HEK293 (cell line): Measurements from ENCODE around the gene TP53AIP1.
A peak's percentile ranks its signal among the peaks of the same experiment; 100 is the strongest.

ENCODE experiments used
- CTCF ChIA-PET: fragments of 350-600 bp; formaldehyde crosslinking; extraction: SDS; loops from one replicate; lab custom pipeline; 2021; ENCODE audit warnings: antibody characterized with exemption; lab: Yijun Ruan, JAX
- POLR2A ChIA-PET: fragments of 300-600 bp; formaldehyde crosslinking; extraction: SDS; loops from one replicate; lab custom pipeline; 2020; ENCODE audit warnings: antibody characterized with exemption, inconsistent platforms; lab: Yijun Ruan, JAX
- H3K27ac ChIP-seq: fragments of 200-500 bp; sonication (Bioruptor generic); 2 replicates; pipeline ENCODE4 v1.5.1; 2014; ENCODE audit warnings: low read depth, low read length, control low read depth, inconsistent platforms; ENCODE audit errors: extremely low read depth
- H3K36me3 ChIP-seq, 2 experiments: fragments of 200-500 bp in 1 of 2; sonication (Bioruptor generic) in 1 of 2; 1 replicate in 1 of 2; 2 replicates in 1 of 2; pipeline ENCODE4 v1.5.1; 2014 to 2017; ENCODE audit warnings: inconsistent platforms in 2 of 2, low read length in 2 of 2; ENCODE audit not compliant: control insufficient read depth in 2 of 2, insufficient read depth in 1 of 2
- H3K4me1 ChIP-seq: fragments of 200-500 bp; sonication (Bioruptor generic); 2 replicates; pipeline ENCODE4 v1.5.1; 2014; ENCODE audit warnings: mild to moderate bottlenecking, low read length, inconsistent platforms; ENCODE audit not compliant: control insufficient read depth, insufficient read depth
- H3K4me3 ChIP-seq: 2 replicates; pipeline ENCODE4 v1.5.1; 2011; ENCODE audit warnings: low read depth, mild to moderate bottlenecking, control low read depth, low read length, moderate library complexity
- H3K9me3 ChIP-seq: fragments of 200-500 bp; sonication (Bioruptor generic); 2 replicates; pipeline ENCODE4 v1.5.1; 2014; ENCODE audit warnings: low read depth, low read length, inconsistent platforms; ENCODE audit not compliant: control insufficient read depth, insufficient read depth
- BCL11B ChIP-seq: fragments of 450-650 bp; formaldehyde crosslinking; IDR thresholded peaks from 2 replicates; pipeline ENCODE4 v1.5.1; 2016; ENCODE audit warnings: low read depth, missing biosample characterization, missing genetic modification characterization
- EGR2 ChIP-seq: fragments of 450-650 bp; formaldehyde crosslinking; IDR thresholded peaks from 2 replicates; pipeline ENCODE4 v1.5.1; 2016; ENCODE audit warnings: low read depth, missing biosample characterization, missing genetic modification characterization
- HOXC10 ChIP-seq: sonication (generic); formaldehyde crosslinking; IDR thresholded peaks from 2 replicates; pipeline ENCODE4 v1.8.1; 2023; ENCODE audit warnings: mild to moderate bottlenecking, missing genetic modification reagents
- MZF1 ChIP-seq: fragments of 450-650 bp; formaldehyde crosslinking; IDR thresholded peaks from 2 replicates; pipeline ENCODE4 v1.5.1; 2017; ENCODE audit warnings: missing biosample characterization, missing genetic modification characterization, borderline replicate concordance
- OSR2 ChIP-seq: fragments of 450-650 bp; formaldehyde crosslinking; IDR thresholded peaks from 2 replicates; pipeline ENCODE4 v1.5.1; 2016; ENCODE audit warnings: missing biosample characterization, missing genetic modification characterization
- WT1 ChIP-seq: fragments of 450-650 bp; formaldehyde crosslinking; IDR thresholded peaks from 2 replicates; pipeline ENCODE4 v1.5.1; 2016; ENCODE audit warnings: missing biosample characterization, missing genetic modification characterization
- ZBTB17 ChIP-seq: fragments of 450-650 bp; formaldehyde crosslinking; IDR thresholded peaks from 2 replicates; pipeline ENCODE4 v1.5.1; 2016; ENCODE audit warnings: missing biosample characterization, missing genetic modification characterization
- ZBTB20 ChIP-seq: fragments of 450-650 bp; formaldehyde crosslinking; IDR thresholded peaks from 2 replicates; pipeline ENCODE4 v1.5.1; 2016; ENCODE audit warnings: missing biosample characterization, missing genetic modification characterization
- ZEB2 ChIP-seq: fragments of 450-650 bp; formaldehyde crosslinking; IDR thresholded peaks from 2 replicates; pipeline ENCODE4 v1.5.1; 2016; ENCODE audit warnings: missing biosample characterization, missing genetic modification characterization
- ZFHX2 ChIP-seq: fragments of 450-650 bp; formaldehyde crosslinking; conservative IDR thresholded peaks from 2 replicates; pipeline ENCODE4 v1.5.1; 2016; ENCODE audit warnings: missing biosample characterization, missing genetic modification characterization
- ZIC2 ChIP-seq: fragments of 450-650 bp; formaldehyde crosslinking; IDR thresholded peaks from 2 replicates; pipeline ENCODE4 v1.5.1; 2016; ENCODE audit warnings: missing biosample characterization, missing genetic modification characterization
- ZNF223 ChIP-seq: fragments of 450-650 bp; formaldehyde crosslinking; IDR thresholded peaks from 2 replicates; pipeline ENCODE4 v1.5.1; 2016; ENCODE audit warnings: missing biosample characterization, missing genetic modification characterization
- ZNF239 ChIP-seq: fragments of 450-650 bp; formaldehyde crosslinking; IDR thresholded peaks from 2 replicates; pipeline ENCODE4 v1.5.1; 2016; ENCODE audit warnings: missing biosample characterization, missing genetic modification characterization
- ZNF449 ChIP-seq: fragments of 450-650 bp; formaldehyde crosslinking; IDR thresholded peaks from 2 replicates; pipeline ENCODE4 v1.5.1; 2017; ENCODE audit warnings: missing biosample characterization, mild to moderate bottlenecking, missing genetic modification characterization, moderate library complexity
- ZNF473 ChIP-seq: fragments of 450-650 bp; formaldehyde crosslinking; IDR thresholded peaks from 2 replicates; pipeline ENCODE4 v1.5.1; 2017; ENCODE audit warnings: missing biosample characterization, missing genetic modification characterization
- ZNF549 ChIP-seq: fragments of 450-650 bp; IDR thresholded peaks from 2 replicates; pipeline ENCODE4 v1.5.1; 2018; ENCODE audit warnings: missing biosample characterization, missing genetic modification characterization, mild to moderate bottlenecking, inconsistent platforms, moderate library complexity
- ZNF555 ChIP-seq: fragments of 450-650 bp; formaldehyde crosslinking; conservative IDR thresholded peaks from 2 replicates; pipeline ENCODE4 v1.5.1; 2017; ENCODE audit warnings: missing biosample characterization, mild to moderate bottlenecking, missing genetic modification characterization, inconsistent platforms
- ZNF558 ChIP-seq: fragments of 450-650 bp; formaldehyde crosslinking; IDR thresholded peaks from 2 replicates; pipeline ENCODE4 v1.5.1; 2016; ENCODE audit warnings: missing biosample characterization, missing genetic modification characterization
- ZNF701 ChIP-seq: fragments of 450-650 bp; formaldehyde crosslinking; IDR thresholded peaks from 2 replicates; pipeline ENCODE4 v1.5.1; 2016; ENCODE audit warnings: missing biosample characterization, missing genetic modification characterization
- ZNF707 ChIP-seq: fragments of 450-650 bp; formaldehyde crosslinking; IDR thresholded peaks from 2 replicates; pipeline ENCODE4 v1.5.1; 2016; ENCODE audit warnings: missing biosample characterization, missing genetic modification characterization
- ZNF777 ChIP-seq: fragments of 450-650 bp; formaldehyde crosslinking; IDR thresholded peaks from 2 replicates; pipeline ENCODE4 v1.5.1; 2017; ENCODE audit warnings: missing biosample characterization, missing genetic modification characterization, borderline replicate concordance
- ZNF785 ChIP-seq: fragments of 450-650 bp; formaldehyde crosslinking; IDR thresholded peaks from 2 replicates; pipeline ENCODE4 v1.5.1; 2016; ENCODE audit warnings: missing biosample characterization, missing genetic modification characterization
- TF ChIP-seq, protein P1 (sequence below): fragments of 450-650 bp; formaldehyde crosslinking; optimal IDR thresholded peaks from 2 replicates; pipeline ENCODE3; 2016; ENCODE audit warnings: missing biosample characterization, mild to moderate bottlenecking, missing genetic modification characterization
- TF ChIP-seq, protein P2 (sequence below): fragments of 450-650 bp; formaldehyde crosslinking; IDR thresholded peaks from 2 replicates; pipeline ENCODE4 v1.5.1; 2016; ENCODE audit warnings: missing biosample characterization, missing genetic modification characterization
- TF ChIP-seq, protein P3 (sequence below): fragments of 450-650 bp; formaldehyde crosslinking; IDR thresholded peaks from 2 replicates; pipeline ENCODE4 v1.5.1; 2016; ENCODE audit warnings: missing biosample characterization, missing genetic modification characterization
- TF ChIP-seq, protein P4 (sequence below): fragments of 450-650 bp; formaldehyde crosslinking; IDR thresholded peaks from 2 replicates; pipeline ENCODE4 v1.5.1; 2017; ENCODE audit warnings: missing biosample characterization, missing genetic modification characterization

The TP53AIP1 gene

DNA sequence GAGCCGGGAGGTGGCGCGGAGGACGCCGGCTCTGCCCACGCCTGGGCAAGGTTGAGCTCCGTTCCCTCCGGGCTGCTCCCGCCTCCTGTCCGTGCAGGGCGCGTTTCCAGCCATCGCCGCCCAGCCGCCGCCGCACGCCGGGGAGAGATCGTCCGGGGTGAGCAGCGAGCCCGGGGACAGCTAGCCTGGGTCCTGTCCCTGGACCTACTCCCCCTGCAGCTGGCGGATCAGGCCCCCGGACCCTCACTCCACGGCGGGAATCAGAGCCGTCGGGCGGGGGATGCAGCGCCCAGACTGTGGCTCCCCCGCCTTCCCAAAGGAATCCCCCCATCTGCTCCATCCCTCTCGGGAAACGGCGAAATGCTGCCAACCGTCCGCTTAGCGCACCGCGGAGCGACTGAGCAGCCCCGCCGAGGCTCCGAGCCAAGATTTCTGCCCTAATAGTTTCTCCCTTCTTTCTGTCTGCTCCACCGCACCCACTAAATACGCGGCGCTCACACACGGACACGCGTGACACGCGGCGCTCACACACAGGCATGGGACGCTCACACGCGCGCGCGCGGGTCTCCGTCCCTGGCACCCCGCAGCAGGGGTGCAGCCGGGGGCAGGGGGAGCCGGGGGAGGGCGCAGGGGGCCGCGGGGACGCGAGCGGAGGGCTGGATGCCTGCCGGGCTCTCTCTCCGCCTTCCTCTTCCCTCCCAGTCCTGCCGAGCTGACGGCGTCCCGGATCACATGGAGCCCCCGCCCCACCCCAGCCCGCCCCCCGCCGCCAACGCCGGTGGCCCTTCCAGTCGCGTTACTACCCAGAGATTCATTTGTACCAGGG, 51.9 kb downstream of the TP53AIP1 start, which contains the start of gene KCNJ5 (continued):
- TF ChIP-seq, protein P1, sequence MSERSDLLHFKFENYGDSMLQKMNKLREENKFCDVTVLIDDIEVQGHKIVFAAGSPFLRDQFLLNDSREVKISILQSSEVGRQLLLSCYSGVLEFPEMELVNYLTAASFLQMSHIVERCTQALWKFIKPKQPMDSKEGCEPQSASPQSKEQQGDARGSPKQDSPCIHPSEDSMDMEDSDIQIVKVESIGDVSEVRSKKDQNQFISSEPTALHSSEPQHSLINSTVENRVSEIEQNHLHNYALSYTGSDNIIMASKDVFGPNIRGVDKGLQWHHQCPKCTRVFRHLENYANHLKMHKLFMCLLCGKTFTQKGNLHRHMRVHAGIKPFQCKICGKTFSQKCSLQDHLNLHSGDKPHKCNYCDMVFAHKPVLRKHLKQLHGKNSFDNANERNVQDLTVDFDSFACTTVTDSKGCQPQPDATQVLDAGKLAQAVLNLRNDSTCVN (tag by site-specific recombination): peak; percentile 71
- TF ChIP-seq ZIC2 (tag by site-specific recombination) (0 out of 2 replicates have a peak, but pooled peaks have one; percentile 26), EGR2 (peak; percentile 53; the same call in 1 of the 2 replicates), ZNF777 (tag by site-specific recombination) (peak; percentile 81; the same call in 1 of the 2 replicates), ZEB2 (tag by site-specific recombination) (0 out of 2 replicates have a peak, but pooled peaks have one; percentile 26), ZNF555 (tag by site-specific recombination) (no peak), OSR2 (no peak), BCL11B (tag by site-specific recombination) (no peak), ZNF707 (tag by site-specific recombination) (no peak), ZFHX2 (tag by site-specific recombination) (peak; percentile 59), HOXC10 (0 out of 2 replicates have a peak, but pooled peaks have one; percentile 59), ZBTB20 (peak; percentile 55; the same call in 1 of the 2 replicates), ZNF449 (tag by site-specific recombination) (peak; percentile 47; the same call in 1 of the 2 replicates), ZBTB17 (tag by site-specific recombination) (peak; percentile 58)
- TF ChIP-seq, protein P2, sequence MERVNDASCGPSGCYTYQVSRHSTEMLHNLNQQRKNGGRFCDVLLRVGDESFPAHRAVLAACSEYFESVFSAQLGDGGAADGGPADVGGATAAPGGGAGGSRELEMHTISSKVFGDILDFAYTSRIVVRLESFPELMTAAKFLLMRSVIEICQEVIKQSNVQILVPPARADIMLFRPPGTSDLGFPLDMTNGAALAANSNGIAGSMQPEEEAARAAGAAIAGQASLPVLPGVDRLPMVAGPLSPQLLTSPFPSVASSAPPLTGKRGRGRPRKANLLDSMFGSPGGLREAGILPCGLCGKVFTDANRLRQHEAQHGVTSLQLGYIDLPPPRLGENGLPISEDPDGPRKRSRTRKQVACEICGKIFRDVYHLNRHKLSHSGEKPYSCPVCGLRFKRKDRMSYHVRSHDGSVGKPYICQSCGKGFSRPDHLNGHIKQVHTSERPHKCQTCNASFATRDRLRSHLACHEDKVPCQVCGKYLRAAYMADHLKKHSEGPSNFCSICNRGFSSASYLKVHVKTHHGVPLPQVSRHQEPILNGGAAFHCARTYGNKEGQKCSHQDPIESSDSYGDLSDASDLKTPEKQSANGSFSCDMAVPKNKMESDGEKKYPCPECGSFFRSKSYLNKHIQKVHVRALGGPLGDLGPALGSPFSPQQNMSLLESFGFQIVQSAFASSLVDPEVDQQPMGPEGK: 0 out of 2 replicates have a peak, but pooled peaks have one; percentile 34

DNA sequence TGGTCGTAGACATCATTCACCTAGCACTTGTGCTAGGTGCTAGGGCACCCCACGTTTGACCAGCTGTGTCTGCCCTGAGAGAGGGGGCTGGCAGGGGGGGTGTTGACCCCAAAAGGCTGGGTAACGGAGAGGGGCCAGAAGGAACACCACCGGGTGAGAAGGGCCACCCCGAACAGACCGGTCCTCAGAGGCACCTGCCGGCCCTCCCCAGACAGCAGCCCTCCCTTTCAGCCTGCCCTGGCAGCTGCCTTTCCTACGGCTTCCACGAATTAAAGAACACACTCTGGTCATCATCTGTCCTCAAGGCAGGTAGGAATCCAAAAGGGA, 52.5 kb downstream of the TP53AIP1 start:
- no peaks in the 10 kb centered on the region for H3K36me3 ChIP-seq
- ChIA-PET POLR2A (interaction anchor here (1.1 kb wide), 1 partner anchor 39 kb away, joined by 3 read pairs; no protein-coding TSS in a partner anchor), CTCF (interaction anchor here (0.7 to 11.1 kb wide), 3 partner anchors 16 to 223 kb away, joined by 3 to 556 read pairs (median 15); no protein-coding TSS in a partner anchor)
- peak overlapping the region; percentile 56; the same call in 1 of the 2 replicates for H3K27ac ChIP-seq
- H3K4me3 ChIP-seq: peak overlapping the region; percentile 47
- TF ChIP-seq, protein P3, sequence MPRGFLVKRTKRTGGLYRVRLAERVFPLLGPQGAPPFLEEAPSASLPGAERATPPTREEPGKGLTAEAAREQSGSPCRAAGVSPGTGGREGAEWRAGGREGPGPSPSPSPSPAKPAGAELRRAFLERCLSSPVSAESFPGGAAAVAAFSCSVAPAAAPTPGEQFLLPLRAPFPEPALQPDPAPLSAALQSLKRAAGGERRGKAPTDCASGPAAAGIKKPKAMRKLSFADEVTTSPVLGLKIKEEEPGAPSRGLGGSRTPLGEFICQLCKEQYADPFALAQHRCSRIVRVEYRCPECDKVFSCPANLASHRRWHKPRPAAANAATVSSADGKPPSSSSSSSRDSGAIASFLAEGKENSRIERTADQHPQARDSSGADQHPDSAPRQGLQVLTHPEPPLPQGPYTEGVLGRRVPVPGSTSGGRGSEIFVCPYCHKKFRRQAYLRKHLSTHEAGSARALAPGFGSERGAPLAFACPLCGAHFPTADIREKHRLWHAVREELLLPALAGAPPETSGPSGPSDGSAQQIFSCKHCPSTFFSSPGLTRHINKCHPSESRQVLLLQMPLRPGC (tag by site-specific recombination): no peak
- TF ChIP-seq ZNF785 (tag by site-specific recombination) (no peak), ZNF549 (tag by site-specific recombination) (no peak), ZNF239 (tag by site-specific recombination) (no peak), ZNF558 (tag by site-specific recombination) (no peak), ZNF701 (tag by site-specific recombination) (no peak), MZF1 (no peak), ZNF473 (tag by site-specific recombination) (no peak), ZNF223 (tag by site-specific recombination) (no peak), WT1 (tag by site-specific recombination) (no peak)
- TF ChIP-seq, protein P4, sequence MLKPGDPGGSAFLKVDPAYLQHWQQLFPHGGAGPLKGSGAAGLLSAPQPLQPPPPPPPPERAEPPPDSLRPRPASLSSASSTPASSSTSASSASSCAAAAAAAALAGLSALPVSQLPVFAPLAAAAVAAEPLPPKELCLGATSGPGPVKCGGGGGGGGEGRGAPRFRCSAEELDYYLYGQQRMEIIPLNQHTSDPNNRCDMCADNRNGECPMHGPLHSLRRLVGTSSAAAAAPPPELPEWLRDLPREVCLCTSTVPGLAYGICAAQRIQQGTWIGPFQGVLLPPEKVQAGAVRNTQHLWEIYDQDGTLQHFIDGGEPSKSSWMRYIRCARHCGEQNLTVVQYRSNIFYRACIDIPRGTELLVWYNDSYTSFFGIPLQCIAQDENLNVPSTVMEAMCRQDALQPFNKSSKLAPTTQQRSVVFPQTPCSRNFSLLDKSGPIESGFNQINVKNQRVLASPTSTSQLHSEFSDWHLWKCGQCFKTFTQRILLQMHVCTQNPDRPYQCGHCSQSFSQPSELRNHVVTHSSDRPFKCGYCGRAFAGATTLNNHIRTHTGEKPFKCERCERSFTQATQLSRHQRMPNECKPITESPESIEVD (tag by site-specific recombination): no peak
- H3K4me1 ChIP-seq: no peaks in the 10 kb centered on the region; the same call in 1 of the 2 replicates
- H3K9me3 ChIP-seq: no peaks in the 10 kb centered on the region
